Measurements from ENCODE around the gene GIPC1.

Gene GIPC1

GRCh38 chr19:14494411-14494810 lies 1.5 kb downstream of the GIPC1 start:
- DNase-seq = no peak

- DNase-seq = no peak
Observed at GRCh38 chr19:14492756-14493337, 3.1 kb downstream of the GIPC1 start.

- DNase-seq = no peak
Observed at GRCh38 chr19:14487370-14488125, 8.4 kb downstream of the GIPC1 start.

GRCh38 chr19:14482172-14482941 lies 13.6 kb downstream of the GIPC1 start:
- no peak for DNase-seq

GRCh38 chr19:14480700-14481079 lies 15.2 kb downstream of the GIPC1 start:
- DNase-seq = no peak

- DNase-seq = peak in 1 of 2 donors; percentile 71
Observed at GRCh38 chr19:14479975-14480699, 15.8 kb downstream of the GIPC1 start.

- no peak for DNase-seq
Observed at GRCh38 chr19:14479309-14479974, 16.5 kb downstream of the GIPC1 start.

GRCh38 chr19:14478113-14478545 lies 17.8 kb downstream of the GIPC1 start:
- no peak for DNase-seq

- no peak for DNase-seq
Observed at GRCh38 chr19:14477418-14478112, 18.4 kb downstream of the GIPC1 start.

GRCh38 chr19:14476673-14477401 lies 19.1 kb downstream of the GIPC1 start:
- DNase-seq = peak; percentile 27 to 55

- no peak for DNase-seq
Observed at GRCh38 chr19:14476327-14476672, 19.6 kb downstream of the GIPC1 start.

GRCh38 chr19:14475251-14476073 lies 20.5 kb downstream of the GIPC1 start, which contains the start of gene PTGER1:
PTGER1 (minus strand) TSS chr19:14475354; CDS start chr19:14474320, 1,034 bp downstream.
- peak in 1 of 2 donors; percentile 12 for DNase-seq

- DNase-seq = no peak
Observed at GRCh38 chr19:14474827-14475226, 21.1 kb downstream of the GIPC1 start.

GRCh38 chr19:14473978-14474578 lies 21.8 kb downstream of the GIPC1 start:
- no peak for DNase-seq

GRCh38 chr19:14473073-14473977 lies 22.6 kb downstream of the GIPC1 start:
- DNase-seq = no peak

GRCh38 chr19:14472202-14472938 lies 23.6 kb downstream of the GIPC1 start:
- DNase-seq = peak; percentile 65 to 84

GRCh38 chr19:14471436-14472187 lies 24.3 kb downstream of the GIPC1 start:
- no peak for DNase-seq

All from inflammatory macrophage treated with lipopolysaccharide for 1 hour (primary cell).